OCI-M1 (cell line): Measurements from ENCODE around the gene OR10R2.
A peak's percentile ranks its signal among the peaks of the same experiment; 100 is the strongest.
"Not testable (repeated sequence)": the region's sequence is repeated elsewhere in the genome, so short reads cannot be mapped to it uniquely, and the experiment has no call there.

ENCODE experiments used
- DNase-seq: peaks from one replicate; lab custom pipeline; 2025; lab: John Stamatoyannopoulos, UW

Gene OR10R2

GRCh38 chr1:158471920-158472319 is at the start of gene OR10R2:
Gene OR10R2 (plus strand): TSS chr1:158472220. CDS start chr1:158472326, 106 bp downstream.
- no peak for DNase-seq

- peak; percentile 41 for DNase-seq
These were observed 47.0 kb upstream of the OR10R2 start for GRCh38 chr1:158425027-158425426.

GRCh38 chr1:158426137-158426536 is 45.9 kb upstream of the OR10R2 start, which contains the start of gene OR10K2:
Gene OR10K2 (minus strand): TSS chr1:158426237. CDS start chr1:158420866, 5,371 bp downstream.
- no peak for DNase-seq

- not testable (repeated sequence) for DNase-seq
These were observed 41.9 kb upstream of the OR10R2 start for GRCh38 chr1:158430163-158430562.

GRCh38 chr1:158434741-158435140 is 37.3 kb upstream of the OR10R2 start:
- DNase-seq, result no peak

GRCh38 chr1:158445376-158445775 is 26.6 kb upstream of the OR10R2 start:
- no peak for DNase-seq

- no peak for DNase-seq
These were observed 17.5 kb upstream of the OR10R2 start for GRCh38 chr1:158454537-158454936.

- no peak for DNase-seq
These were observed 14.8 kb upstream of the OR10R2 start for GRCh38 chr1:158457246-158457645.

- DNase-seq, result no peak
These were observed 13.8 kb upstream of the OR10R2 start for GRCh38 chr1:158458263-158458662.

- no peak for DNase-seq
These were observed 10.5 kb upstream of the OR10R2 start, which contains the start of gene OR10K1 for GRCh38 chr1:158461534-158461933. Gene OR10K1 (plus strand): TSS chr1:158461834. CDS start chr1:158465562, 3,728 bp downstream.

GRCh38 chr1:158485455-158485854 is 13.4 kb downstream of the OR10R2 start:
- no peak for DNase-seq

GRCh38 chr1:158491316-158491715 is 19.3 kb downstream of the OR10R2 start:
- no peak for DNase-seq

- no peak for DNase-seq
These were observed 21.0 kb downstream of the OR10R2 start for GRCh38 chr1:158493054-158493453.

- DNase-seq, result no peak
These were observed 22.8 kb downstream of the OR10R2 start for GRCh38 chr1:158494796-158495195.

GRCh38 chr1:158496374-158496773 is 24.4 kb downstream of the OR10R2 start:
- DNase-seq, result peak; percentile 68

- peak; percentile 74 for DNase-seq
These were observed 34.5 kb downstream of the OR10R2 start for GRCh38 chr1:158506369-158506987.

- no peak for DNase-seq
These were observed 35.5 kb downstream of the OR10R2 start for GRCh38 chr1:158507511-158507910.

- peak; percentile 33 for DNase-seq
These were observed 37.6 kb downstream of the OR10R2 start for GRCh38 chr1:158509471-158510156.

GRCh38 chr1:158516966-158517365 is 44.9 kb downstream of the OR10R2 start:
- no peak for DNase-seq

GRCh38 chr1:158520021-158520420 is 48.0 kb downstream of the OR10R2 start:
- no peak for DNase-seq

- DNase-seq, result no peak
These were observed 49.1 kb downstream of the OR10R2 start for GRCh38 chr1:158520955-158521665.

- no peak for DNase-seq
These were observed 49.6 kb downstream of the OR10R2 start for GRCh38 chr1:158521666-158522058.
